Transverse colon (tissue), 3 donors: ENCODE measurements around the gene PPDPF.

Source experiments
- EP300 ChIP-seq: sonication (generic); formaldehyde crosslinking; IDR thresholded peaks from one replicate; pipeline ENCODE4 v1.6.1; 2017; ENCODE audit warnings: antibody characterized with exemption, low read depth
- POLR2A ChIP-seq: fragments of 450-650 bp; IDR thresholded peaks from one replicate; pipeline ENCODE4 v1.6.1; 2016; ENCODE audit warnings: antibody characterized with exemption, mild to moderate bottlenecking, moderate library complexity
- TF ChIP-seq, protein P1 (sequence below), 5 experiments: fragments of 200-600 bp in 3 of 5; fragments of 450-650 bp in 2 of 5; sonication (generic) in 3 of 5; IDR thresholded peaks; 1 replicate in 2 of 5; 2 replicates in 3 of 5; pipeline ENCODE4 v1.5.1; 2016 to 2017; ENCODE audit warnings: antibody characterized with exemption in 5 of 5, inconsistent platforms in 3 of 5, mild to moderate bottlenecking in 2 of 5, moderate library complexity in 1 of 5

DNA sequence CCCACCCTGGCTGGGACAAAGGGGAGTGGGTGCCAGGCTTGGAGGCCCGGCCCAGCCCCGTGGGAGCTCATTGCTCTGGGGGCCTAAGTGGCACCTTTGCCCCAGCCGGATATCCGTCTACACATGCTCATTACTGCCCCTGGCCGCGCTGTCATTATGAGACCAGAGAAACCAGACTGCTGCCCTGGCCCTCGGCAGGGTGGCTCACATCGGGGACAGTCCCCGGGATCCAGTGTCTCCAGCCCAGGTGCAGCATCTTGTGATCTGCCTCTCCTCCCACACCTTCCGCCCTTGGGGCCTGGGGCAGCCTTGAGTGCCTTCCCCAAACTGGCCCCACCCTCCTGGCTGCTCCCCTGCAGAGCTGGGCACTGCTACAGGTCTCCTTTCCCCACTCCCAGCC is 22.1 kb downstream of the PPDPF start:
- TF ChIP-seq, protein P1, sequence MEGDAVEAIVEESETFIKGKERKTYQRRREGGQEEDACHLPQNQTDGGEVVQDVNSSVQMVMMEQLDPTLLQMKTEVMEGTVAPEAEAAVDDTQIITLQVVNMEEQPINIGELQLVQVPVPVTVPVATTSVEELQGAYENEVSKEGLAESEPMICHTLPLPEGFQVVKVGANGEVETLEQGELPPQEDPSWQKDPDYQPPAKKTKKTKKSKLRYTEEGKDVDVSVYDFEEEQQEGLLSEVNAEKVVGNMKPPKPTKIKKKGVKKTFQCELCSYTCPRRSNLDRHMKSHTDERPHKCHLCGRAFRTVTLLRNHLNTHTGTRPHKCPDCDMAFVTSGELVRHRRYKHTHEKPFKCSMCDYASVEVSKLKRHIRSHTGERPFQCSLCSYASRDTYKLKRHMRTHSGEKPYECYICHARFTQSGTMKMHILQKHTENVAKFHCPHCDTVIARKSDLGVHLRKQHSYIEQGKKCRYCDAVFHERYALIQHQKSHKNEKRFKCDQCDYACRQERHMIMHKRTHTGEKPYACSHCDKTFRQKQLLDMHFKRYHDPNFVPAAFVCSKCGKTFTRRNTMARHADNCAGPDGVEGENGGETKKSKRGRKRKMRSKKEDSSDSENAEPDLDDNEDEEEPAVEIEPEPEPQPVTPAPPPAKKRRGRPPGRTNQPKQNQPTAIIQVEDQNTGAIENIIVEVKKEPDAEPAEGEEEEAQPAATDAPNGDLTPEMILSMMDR (IDR thresholded peaks at IDR 0.05) = no peak
- TF ChIP-seq POLR2A = no peak
- no peak for TF ChIP-seq EP300
